Activated CD8-positive, alpha-beta memory T cell treated with anti-CD3 and anti-CD28 coated beads for 24 hours (primary cell): ENCODE measurements around the gene PTPRE.

ENCODE experiments used
- DNase-seq: peaks from one replicate; pipeline ENCODE4 v3.0.0-alpha.2; 2020

Gene PTPRE

GRCh38 chr10:127908959-127909267 is 2.0 kb downstream of the PTPRE start:
- DNase-seq: no peak

GRCh38 chr10:127909716-127910463 is 3.0 kb downstream of the PTPRE start:
- DNase-seq: no peak

- DNase-seq: no peak
Observed at GRCh38 chr10:127910464-127910770, 3.5 kb downstream of the PTPRE start.

GRCh38 chr10:127911218-127911866 is 4.4 kb downstream of the PTPRE start:
- no peak for DNase-seq

- DNase-seq: no peak
Observed at GRCh38 chr10:127911867-127912257, 5.0 kb downstream of the PTPRE start.

GRCh38 chr10:127912607-127913367 is 5.9 kb downstream of the PTPRE start:
- no peak for DNase-seq

- DNase-seq: no peak
Observed at GRCh38 chr10:127913368-127913759, 6.5 kb downstream of the PTPRE start.

GRCh38 chr10:127915324-127915723 is 8.4 kb downstream of the PTPRE start:
- DNase-seq: no peak

GRCh38 chr10:127916826-127917225 is 9.9 kb downstream of the PTPRE start:
- DNase-seq: no peak

GRCh38 chr10:127918572-127918971 is 11.7 kb downstream of the PTPRE start:
- no peak for DNase-seq

GRCh38 chr10:127919418-127920271 is 12.7 kb downstream of the PTPRE start:
- DNase-seq: no peak

- DNase-seq: no peak
Observed at GRCh38 chr10:127920306-127921074, 13.6 kb downstream of the PTPRE start.

GRCh38 chr10:127921075-127921752 is 14.3 kb downstream of the PTPRE start:
- DNase-seq: no peak

- no peak for DNase-seq
Observed at GRCh38 chr10:127921753-127922145, 14.8 kb downstream of the PTPRE start.

- DNase-seq: no peak
Observed at GRCh38 chr10:127922206-127922605, 15.3 kb downstream of the PTPRE start.

GRCh38 chr10:127922675-127923366 is 15.9 kb downstream of the PTPRE start:
- DNase-seq: no peak

- DNase-seq: no peak
Observed at GRCh38 chr10:127923646-127924045, 16.7 kb downstream of the PTPRE start.

GRCh38 chr10:127925471-127926207 is 18.7 kb downstream of the PTPRE start:
- no peak for DNase-seq

GRCh38 chr10:127926455-127926854 is 19.6 kb downstream of the PTPRE start:
- no peak for DNase-seq

GRCh38 chr10:127928021-127928806 is 21.3 kb downstream of the PTPRE start:
- no peak for DNase-seq
